GM20000 (cell line): ENCODE results near the gene KCNAB1.

Experiments
- DNase-seq: peaks from one replicate; pipeline ENCODE4 v3.0.0; 2012; ENCODE audit warnings: low spot score
- TF ChIP-seq, protein P1 (sequence below): IDR thresholded peaks from 2 replicates; pipeline ENCODE4 v1.5.1; 2012; ENCODE audit warnings: mild to moderate bottlenecking, control low read depth; ENCODE audit errors: extremely low read depth, missing control alignments

The KCNAB1 gene

DNA sequence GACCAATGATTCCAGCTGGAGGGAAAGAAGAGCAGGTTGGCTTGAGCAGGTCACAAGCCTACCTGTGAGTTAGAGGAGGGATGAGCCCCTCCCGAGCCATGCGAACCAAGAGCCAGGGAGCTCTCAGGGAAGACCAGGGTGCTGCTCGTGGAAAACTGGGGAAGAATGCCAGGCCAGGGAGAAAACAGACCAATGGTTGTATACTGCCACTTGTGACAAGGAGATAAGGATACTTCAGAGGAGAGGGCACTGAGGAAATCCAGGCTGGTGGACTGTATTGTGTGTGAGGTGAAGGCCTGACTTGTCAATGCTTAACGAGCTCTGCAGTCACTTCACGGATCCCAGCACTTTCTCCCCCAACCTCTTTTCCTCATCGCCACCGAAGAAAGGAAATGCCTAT lies 256.9 kb downstream of the KCNAB1 start:
- TF ChIP-seq, protein P1, sequence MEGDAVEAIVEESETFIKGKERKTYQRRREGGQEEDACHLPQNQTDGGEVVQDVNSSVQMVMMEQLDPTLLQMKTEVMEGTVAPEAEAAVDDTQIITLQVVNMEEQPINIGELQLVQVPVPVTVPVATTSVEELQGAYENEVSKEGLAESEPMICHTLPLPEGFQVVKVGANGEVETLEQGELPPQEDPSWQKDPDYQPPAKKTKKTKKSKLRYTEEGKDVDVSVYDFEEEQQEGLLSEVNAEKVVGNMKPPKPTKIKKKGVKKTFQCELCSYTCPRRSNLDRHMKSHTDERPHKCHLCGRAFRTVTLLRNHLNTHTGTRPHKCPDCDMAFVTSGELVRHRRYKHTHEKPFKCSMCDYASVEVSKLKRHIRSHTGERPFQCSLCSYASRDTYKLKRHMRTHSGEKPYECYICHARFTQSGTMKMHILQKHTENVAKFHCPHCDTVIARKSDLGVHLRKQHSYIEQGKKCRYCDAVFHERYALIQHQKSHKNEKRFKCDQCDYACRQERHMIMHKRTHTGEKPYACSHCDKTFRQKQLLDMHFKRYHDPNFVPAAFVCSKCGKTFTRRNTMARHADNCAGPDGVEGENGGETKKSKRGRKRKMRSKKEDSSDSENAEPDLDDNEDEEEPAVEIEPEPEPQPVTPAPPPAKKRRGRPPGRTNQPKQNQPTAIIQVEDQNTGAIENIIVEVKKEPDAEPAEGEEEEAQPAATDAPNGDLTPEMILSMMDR = no peak
- no peak for DNase-seq

DNA sequence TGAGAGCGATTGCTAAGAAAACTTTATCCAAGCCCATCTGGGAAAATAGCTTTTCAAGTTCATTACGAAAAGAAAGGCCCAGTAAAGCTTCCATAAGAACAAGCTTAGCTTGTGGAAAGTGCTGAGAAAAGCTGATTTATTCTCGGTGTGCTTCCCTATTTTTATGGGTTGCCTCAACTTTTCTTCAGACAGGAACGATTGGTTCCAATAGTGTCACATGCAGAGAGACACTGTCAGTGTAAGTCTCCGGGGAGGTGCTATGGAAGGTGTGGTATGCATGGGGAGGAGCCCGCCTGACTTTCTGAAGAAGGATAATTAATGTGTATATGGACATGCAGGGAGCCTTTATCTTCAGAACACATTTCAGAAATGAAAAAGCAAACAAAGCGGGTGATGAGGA lies 257.3 kb downstream of the KCNAB1 start:
- TF ChIP-seq, protein P1 = no peak
- DNase-seq = no peak

DNA sequence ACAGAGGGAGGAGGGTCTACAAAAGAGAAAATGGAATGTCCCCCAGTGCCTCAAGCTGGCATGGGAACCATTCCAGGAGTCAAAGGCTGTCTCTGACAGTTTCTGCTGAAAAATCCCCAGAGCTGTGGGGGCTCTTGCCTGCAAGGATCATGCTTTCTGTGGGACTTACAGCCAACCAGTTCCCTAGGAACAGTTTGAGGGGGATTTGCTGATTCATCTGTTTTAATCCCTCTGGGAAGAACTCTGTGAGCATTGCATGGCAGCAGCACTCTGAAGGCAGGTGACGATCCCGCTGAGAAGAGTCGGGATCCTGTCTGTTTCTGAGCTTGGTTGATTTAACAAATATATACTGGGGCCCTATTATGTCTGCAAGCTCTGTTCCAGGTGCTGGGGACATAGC lies 258.5 kb downstream of the KCNAB1 start:
- TF ChIP-seq, protein P1 = no peak
- DNase-seq = no peak

DNA sequence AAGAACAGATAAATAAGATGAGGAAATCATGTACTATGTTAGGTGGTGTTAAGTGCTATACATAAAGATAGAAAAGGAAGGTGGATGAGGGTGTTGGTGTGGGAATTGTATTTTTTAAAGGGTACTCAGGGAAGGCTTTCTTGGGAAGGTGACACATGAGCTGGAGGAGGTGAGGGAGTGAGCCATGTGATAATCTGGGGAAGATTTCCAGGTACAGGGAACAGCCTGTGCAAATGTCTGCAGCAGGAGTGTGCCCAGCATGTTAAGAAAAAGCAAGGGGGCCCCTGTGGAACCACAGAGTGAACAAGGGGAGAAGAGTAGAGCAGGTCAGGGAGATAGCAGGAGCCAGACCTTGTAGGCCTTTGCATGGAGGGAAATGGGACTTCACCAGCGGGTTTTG lies 258.9 kb downstream of the KCNAB1 start:
- DNase-seq = no peak
- TF ChIP-seq, protein P1 = no peak

DNA sequence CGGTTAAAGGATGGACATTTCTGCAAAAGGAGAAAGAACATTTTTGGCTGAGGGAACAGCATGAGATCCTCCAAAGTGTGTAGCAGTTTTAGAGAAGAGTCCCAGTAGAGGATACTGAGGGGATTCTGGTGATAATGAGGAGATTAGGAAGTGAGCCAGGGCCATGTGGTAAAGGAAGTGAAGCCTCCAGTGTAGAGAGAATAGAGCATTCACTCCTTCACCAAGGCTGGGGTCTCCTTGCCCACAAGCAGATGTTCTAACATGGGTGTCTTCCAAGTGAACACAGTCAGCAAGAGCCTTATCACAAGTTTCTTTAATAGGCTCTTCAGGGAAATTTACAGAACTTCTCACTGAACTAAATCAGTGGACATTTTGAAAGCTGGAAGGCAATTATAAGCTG lies 260.9 kb downstream of the KCNAB1 start:
- TF ChIP-seq, protein P1 = no peak

DNA sequence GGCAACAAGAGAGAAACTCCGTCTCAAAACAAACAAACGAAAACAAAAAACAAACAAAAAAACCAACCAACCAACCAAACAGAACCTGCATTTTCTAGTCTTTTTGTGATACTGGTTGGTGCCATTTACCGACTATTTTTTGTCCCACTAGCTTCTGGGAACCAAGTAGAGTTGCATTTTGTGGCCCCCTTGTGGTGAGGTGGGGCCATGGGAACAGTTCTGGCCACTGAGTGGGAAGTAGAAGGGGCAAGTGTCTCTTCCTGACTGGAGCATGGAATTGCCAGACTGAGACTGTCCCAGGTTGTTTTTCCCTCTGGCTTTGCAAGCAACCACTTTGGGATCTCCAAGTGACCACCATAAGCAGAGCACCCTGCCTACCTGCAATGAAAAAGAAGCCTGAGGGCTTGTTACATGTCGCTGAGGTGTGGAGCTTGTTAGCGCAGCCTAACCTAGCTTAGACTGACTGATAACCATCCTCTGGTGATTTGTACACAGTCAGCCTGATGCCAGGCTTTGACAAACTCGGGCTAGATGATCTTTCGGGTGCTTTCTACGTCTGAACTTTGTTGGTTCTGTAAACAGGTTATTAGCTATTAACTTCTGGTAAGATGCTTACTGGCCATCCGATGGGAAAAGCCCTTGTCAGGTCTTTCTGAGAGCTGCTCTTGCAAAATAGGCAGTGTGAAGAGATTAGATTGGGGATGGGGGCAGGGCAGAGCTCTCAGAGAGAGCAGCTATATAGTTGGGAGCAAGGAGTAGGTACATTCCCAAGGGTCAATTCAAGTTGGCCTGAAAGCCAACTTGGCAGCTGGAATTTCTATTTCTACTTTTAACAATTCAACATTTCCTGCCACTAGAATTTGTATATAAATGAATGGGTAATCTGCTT lies 262.3 kb downstream of the KCNAB1 start:
- TF ChIP-seq, protein P1 = peak; percentile 67
- DNase-seq = peak; percentile 62

More for the DNA sequence above, 260.9 kb downstream of the KCNAB1 start:
- DNase-seq = no peak

DNA sequence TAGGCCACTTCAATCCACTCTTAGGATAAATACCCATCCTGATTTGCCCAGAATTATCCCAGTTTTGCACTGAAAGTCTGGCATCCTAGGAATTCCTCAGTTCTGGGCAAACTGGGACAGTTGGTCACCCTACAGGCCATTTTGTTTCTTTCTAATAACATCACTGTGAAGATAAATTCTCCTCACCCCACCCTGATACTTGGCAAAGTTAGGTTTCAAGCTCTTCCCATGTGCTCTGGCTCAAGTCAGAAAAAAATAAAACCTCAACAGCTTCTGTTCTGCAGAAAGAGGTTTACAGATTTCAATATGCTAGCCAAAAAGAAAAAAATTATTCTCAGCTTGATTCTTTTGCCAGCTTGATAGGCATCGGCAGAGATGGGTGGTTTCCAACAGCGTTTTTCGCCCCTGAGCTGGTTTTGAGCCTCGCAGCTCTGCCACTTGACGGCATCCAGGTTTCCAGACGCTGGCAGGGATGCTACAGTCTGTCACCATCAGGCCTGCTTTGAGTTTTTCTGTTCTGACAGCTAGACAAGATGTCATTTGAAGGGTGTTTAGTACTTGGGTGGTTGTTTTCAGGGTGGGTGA lies 263.2 kb downstream of the KCNAB1 start:
- no peak for DNase-seq
- TF ChIP-seq, protein P1 = no peak
